ENCODE results near the gene SKIDA1.

Gene SKIDA1

GRCh38 chr10:21535494-21535965, 10.0 kb upstream of the SKIDA1 start:
- H3K4me1 ChIP-seq (ENCODE audit: control insufficient read depth in 1 of 2, insufficient read depth in 2 of 2, low read length in 2 of 2): peaks cover 4 to 7% of the 10 kb centered on the region in 2 donors
- no peaks in the 10 kb centered on the region for H3K27me3 ChIP-seq (ENCODE audit: low read depth, low read length)
- no peaks in the 10 kb centered on the region for H3K9me3 ChIP-seq (ENCODE audit: control insufficient read depth in 1 of 2, low read length in 2 of 2)
- H3K4me3 ChIP-seq (ENCODE audit: low read depth in 1 of 2, low read length in 2 of 2): peak overlapping the region; percentile 45 to 68
- peaks cover 5 to 8% of the 10 kb centered on the region in 2 donors for H3K36me3 ChIP-seq (ENCODE audit: control insufficient read depth in 1 of 2, insufficient read depth in 2 of 2, low read length in 2 of 2)
- no peak overlapping the region for H3K27ac ChIP-seq (ENCODE audit: low read length)

DNA sequence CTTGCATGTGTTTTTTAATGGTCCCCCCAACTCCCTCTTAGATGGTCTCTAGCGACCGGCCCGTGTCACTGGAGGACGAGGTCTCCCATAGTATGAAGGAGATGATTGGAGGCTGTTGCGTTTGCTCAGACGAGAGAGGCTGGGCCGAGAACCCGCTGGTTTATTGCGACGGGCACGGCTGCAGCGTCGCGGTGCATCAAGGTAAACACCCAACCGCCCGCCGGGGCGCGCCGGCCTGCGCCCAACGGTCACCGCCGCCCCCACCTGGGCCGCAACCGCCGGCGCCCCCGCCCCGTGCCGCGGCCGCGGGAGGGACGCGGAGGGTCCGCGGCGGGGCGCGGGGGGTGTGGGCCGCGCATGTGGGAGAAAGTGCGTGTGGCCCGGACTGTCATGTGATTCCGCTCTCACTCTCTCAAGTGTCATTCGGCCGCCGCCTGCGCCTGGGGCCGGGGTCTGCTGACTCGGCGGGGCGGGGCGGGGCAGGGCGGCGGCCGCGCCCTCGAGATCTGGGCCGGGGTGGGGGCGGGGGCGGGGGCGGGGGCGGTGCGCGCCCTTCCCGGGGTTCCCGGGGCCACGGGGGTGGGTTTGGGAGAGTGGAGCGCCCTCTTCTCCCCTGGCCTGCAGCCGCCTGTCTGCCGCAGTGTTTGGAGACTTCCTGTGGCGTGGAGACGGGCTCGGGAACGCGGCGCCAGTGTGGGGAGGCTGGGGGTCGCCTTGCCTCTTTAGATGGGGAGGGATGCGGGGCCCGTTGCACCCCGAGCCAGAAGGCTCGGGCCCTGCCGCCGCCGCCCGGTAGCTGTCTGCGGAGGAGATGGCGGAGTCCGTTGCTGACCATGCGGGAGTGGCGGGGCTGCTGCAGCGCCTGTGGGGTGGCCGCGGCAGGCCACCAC, 9.4 kb upstream of the SKIDA1 start:
- no peak overlapping the region for H3K27ac ChIP-seq (ENCODE audit: low read length)
- no peaks in the 10 kb centered on the region for H3K9me3 ChIP-seq (ENCODE audit: control insufficient read depth in 1 of 2, low read length in 2 of 2)
- H3K4me1 ChIP-seq (ENCODE audit: control insufficient read depth in 1 of 2, insufficient read depth in 2 of 2, low read length in 2 of 2): peaks cover 4 to 7% of the 10 kb centered on the region in 2 donors
- no peaks in the 10 kb centered on the region for H3K27me3 ChIP-seq (ENCODE audit: low read depth, low read length)
- peak overlapping the region; percentile 45 to 68 for H3K4me3 ChIP-seq (ENCODE audit: low read depth in 1 of 2, low read length in 2 of 2)
- H3K36me3 ChIP-seq (ENCODE audit: control insufficient read depth in 1 of 2, insufficient read depth in 2 of 2, low read length in 2 of 2): peaks cover 3 to 5% of the 10 kb centered on the region in 2 donors

DNA sequence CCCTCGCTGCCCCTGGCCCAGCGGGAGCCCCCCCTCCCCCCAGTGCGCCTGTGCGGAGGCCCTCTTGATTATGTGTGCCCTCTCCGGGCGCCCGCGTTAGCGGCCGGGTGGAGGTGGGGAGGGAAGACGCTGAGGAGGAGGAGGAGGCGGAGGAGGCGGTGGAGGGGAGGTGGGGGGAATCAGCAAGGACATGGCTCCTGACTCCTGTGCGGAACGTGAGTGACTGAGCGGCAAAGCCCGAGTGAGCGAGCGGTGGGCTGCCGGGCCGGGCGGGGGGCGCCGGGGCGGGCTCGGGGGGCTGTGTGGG, 8.8 kb upstream of the SKIDA1 start:
- Histone ChIP-seq H3K36me3 (ENCODE audit: control insufficient read depth in 1 of 2, insufficient read depth in 2 of 2, low read length in 2 of 2) (peaks cover 0 to 5% of the 10 kb centered on the region in 2 donors), H3K4me3 (ENCODE audit: low read depth in 1 of 2, low read length in 2 of 2) (peak overlapping the region in 1 of 2 donors; percentile 68), H3K9me3 (ENCODE audit: control insufficient read depth in 1 of 2, low read length in 2 of 2) (no peaks in the 10 kb centered on the region), H3K4me1 (ENCODE audit: control insufficient read depth in 1 of 2, insufficient read depth in 2 of 2, low read length in 2 of 2) (peaks cover 4 to 7% of the 10 kb centered on the region in 2 donors), H3K27me3 (ENCODE audit: low read depth, low read length) (no peaks in the 10 kb centered on the region), H3K27ac (ENCODE audit: low read length) (no peak overlapping the region)

DNA sequence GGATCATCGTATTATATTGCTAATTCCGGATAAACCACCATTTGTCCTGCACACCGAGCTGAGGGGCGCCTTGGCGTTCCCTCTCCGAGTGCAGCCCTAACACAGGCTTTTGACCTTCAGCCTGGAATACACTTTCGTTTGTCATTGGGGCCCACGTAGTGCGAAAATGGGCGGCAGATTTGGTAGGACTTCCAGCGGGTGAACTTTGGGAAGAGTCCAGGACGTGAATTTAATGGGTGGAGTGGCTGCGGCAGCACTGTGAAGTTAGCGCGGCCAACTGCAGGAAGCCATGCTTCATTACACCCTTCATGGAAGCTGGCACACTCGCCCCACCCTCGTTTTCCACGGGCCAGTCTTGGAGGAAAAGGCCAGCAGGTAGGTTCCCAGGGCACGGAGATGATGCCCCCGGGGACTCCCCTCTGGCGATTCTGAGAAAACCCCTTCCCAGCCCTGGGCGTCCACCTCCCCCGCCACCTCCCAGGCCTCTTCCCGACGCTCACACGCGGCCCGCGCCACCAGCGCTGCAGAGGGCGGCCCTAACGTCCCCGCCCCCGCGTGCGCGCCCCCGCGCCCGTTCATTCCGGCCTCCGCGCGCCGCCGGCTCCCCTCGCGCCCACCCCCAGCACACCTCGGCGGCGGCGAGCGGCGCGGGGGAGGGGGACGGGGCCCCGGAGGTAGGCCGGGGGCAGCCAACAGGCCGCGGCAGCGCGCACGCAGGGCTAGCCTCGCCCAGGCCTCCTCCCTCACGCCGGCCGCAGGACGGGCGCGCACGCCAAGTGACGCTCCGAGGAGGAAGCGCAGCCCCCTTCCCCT, 8.2 kb upstream of the SKIDA1 start, which contains the start of gene MLLT10:
MLLT10 (plus strand) TSS at position 766 of the 813 bp plus-strand sequence. CDS start 413 bp downstream, outside the sequence.
- no peaks in the 10 kb centered on the region for H3K9me3 ChIP-seq (ENCODE audit: control insufficient read depth in 1 of 2, low read length in 2 of 2)
- peaks cover 4 to 7% of the 10 kb centered on the region in 2 donors for H3K4me1 ChIP-seq (ENCODE audit: control insufficient read depth in 1 of 2, insufficient read depth in 2 of 2, low read length in 2 of 2)
- peaks cover 0 to 3% of the 10 kb centered on the region in 2 donors for H3K36me3 ChIP-seq (ENCODE audit: control insufficient read depth in 1 of 2, insufficient read depth in 2 of 2, low read length in 2 of 2)
- H3K27ac ChIP-seq (ENCODE audit: low read length): peak within 1 kb of the TSS; percentile 92
- peak within 1 kb of the TSS; percentile 68 to 79 for H3K4me3 ChIP-seq (ENCODE audit: low read depth in 1 of 2, low read length in 2 of 2)
- H3K27me3 ChIP-seq (ENCODE audit: low read depth, low read length): no peaks in the 10 kb centered on the region

- Histone ChIP-seq H3K9me3 (ENCODE audit: control insufficient read depth in 1 of 2, low read length in 2 of 2) (no peaks in the 10 kb centered on the region), H3K36me3 (ENCODE audit: control insufficient read depth in 1 of 2, insufficient read depth in 2 of 2, low read length in 2 of 2) (no peaks in the 10 kb centered on the region), H3K4me1 (ENCODE audit: control insufficient read depth in 1 of 2, insufficient read depth in 2 of 2, low read length in 2 of 2) (peaks cover 7 to 9% of the 10 kb centered on the region in 2 donors), H3K4me3 (ENCODE audit: low read depth in 1 of 2, low read length in 2 of 2) (peak overlapping the region; percentile 68 to 79), H3K27ac (ENCODE audit: low read length) (peak overlapping the region; percentile 92), H3K27me3 (ENCODE audit: low read depth, low read length) (no peaks in the 10 kb centered on the region)
These were observed 7.4 kb upstream of the SKIDA1 start for GRCh38 chr10:21532694-21533466.

GRCh38 chr10:21531164-21531563, 5.7 kb upstream of the SKIDA1 start:
- Histone ChIP-seq H3K4me3 (ENCODE audit: low read depth in 1 of 2, low read length in 2 of 2) (no peak overlapping the region), H3K27me3 (ENCODE audit: low read depth, low read length) (no peaks in the 10 kb centered on the region)

GRCh38 chr10:21530641-21531040, 5.2 kb upstream of the SKIDA1 start:
- no peaks in the 10 kb centered on the region for H3K27me3 ChIP-seq (ENCODE audit: low read depth, low read length)
- H3K27ac ChIP-seq (ENCODE audit: low read length): no peak overlapping the region
- no peaks in the 10 kb centered on the region for H3K9me3 ChIP-seq (ENCODE audit: control insufficient read depth in 1 of 2, low read length in 2 of 2)
- peaks cover 0 to 3% of the 10 kb centered on the region in 2 donors for H3K36me3 ChIP-seq (ENCODE audit: control insufficient read depth in 1 of 2, insufficient read depth in 2 of 2, low read length in 2 of 2)
- H3K4me3 ChIP-seq (ENCODE audit: low read depth in 1 of 2, low read length in 2 of 2): no peak overlapping the region
- peaks cover 7 to 9% of the 10 kb centered on the region in 2 donors for H3K4me1 ChIP-seq (ENCODE audit: control insufficient read depth in 1 of 2, insufficient read depth in 2 of 2, low read length in 2 of 2)

More at GRCh38 chr10:21531164-21531563, 5.7 kb upstream of the SKIDA1 start:
- Histone ChIP-seq H3K4me1 (ENCODE audit: control insufficient read depth in 1 of 2, insufficient read depth in 2 of 2, low read length in 2 of 2) (peaks cover 7 to 12% of the 10 kb centered on the region in 2 donors), H3K9me3 (ENCODE audit: control insufficient read depth in 1 of 2, low read length in 2 of 2) (no peaks in the 10 kb centered on the region), H3K36me3 (ENCODE audit: control insufficient read depth in 1 of 2, insufficient read depth in 2 of 2, low read length in 2 of 2) (peaks cover 0 to 3% of the 10 kb centered on the region in 2 donors), H3K27ac (ENCODE audit: low read length) (no peak overlapping the region)

DNA sequence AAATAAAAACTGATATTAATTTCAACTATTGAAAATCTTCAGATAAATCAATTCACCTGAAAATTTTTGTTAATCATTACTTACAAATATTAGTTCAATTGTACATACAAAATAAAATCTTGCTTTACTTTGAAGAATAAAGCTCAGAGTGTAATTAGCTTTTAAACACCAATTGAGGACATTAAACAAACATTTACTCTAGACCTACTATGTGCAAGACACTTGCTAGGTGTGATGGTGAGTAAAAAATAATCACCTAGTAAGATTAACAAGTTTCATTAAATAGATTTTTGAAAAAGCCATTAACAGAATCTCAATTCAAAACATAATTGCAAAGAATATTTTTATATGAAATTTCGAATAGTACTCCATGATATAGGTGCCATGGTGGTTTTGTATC, 4.7 kb upstream of the SKIDA1 start:
- Histone ChIP-seq H3K4me1 (ENCODE audit: control insufficient read depth in 1 of 2, insufficient read depth in 2 of 2, low read length in 2 of 2) (peaks cover 7 to 14% of the 10 kb centered on the region in 2 donors), H3K4me3 (ENCODE audit: low read depth in 1 of 2, low read length in 2 of 2) (no peak overlapping the region), H3K27me3 (ENCODE audit: low read depth, low read length) (no peaks in the 10 kb centered on the region), H3K36me3 (ENCODE audit: control insufficient read depth in 1 of 2, insufficient read depth in 2 of 2, low read length in 2 of 2) (peaks cover 0 to 3% of the 10 kb centered on the region in 2 donors), H3K27ac (ENCODE audit: low read length) (no peak overlapping the region), H3K9me3 (ENCODE audit: control insufficient read depth in 1 of 2, low read length in 2 of 2) (no peaks in the 10 kb centered on the region)

GRCh38 chr10:21529032-21529910, 3.8 kb upstream of the SKIDA1 start:
- peaks cover 0 to 3% of the 10 kb centered on the region in 2 donors for H3K36me3 ChIP-seq (ENCODE audit: control insufficient read depth in 1 of 2, insufficient read depth in 2 of 2, low read length in 2 of 2)
- H3K4me3 ChIP-seq (ENCODE audit: low read depth in 1 of 2, low read length in 2 of 2): peak overlapping the region; percentile 47 to 85
- peaks cover 12 to 15% of the 10 kb centered on the region in 2 donors for H3K4me1 ChIP-seq (ENCODE audit: control insufficient read depth in 1 of 2, insufficient read depth in 2 of 2, low read length in 2 of 2)
- no peaks in the 10 kb centered on the region for H3K27me3 ChIP-seq (ENCODE audit: low read depth, low read length)
- no peaks in the 10 kb centered on the region for H3K9me3 ChIP-seq (ENCODE audit: control insufficient read depth in 1 of 2, low read length in 2 of 2)
- peak overlapping the region; percentile 52 for H3K27ac ChIP-seq (ENCODE audit: low read length)
